ENCODE data around the gene HMOX1. TPM values are rescaled to one million over a fixed set of nuclear protein-coding genes. Genes with fewer than 3 reads are reported as not detected.
"Not testable (repeated sequence)": the region's sequence is repeated elsewhere in the genome, so short reads cannot be mapped to it uniquely, and the experiment has no call there.

The HMOX1 gene
- total RNA-seq, 1 donor from 2014 or later, result 35.9 TPM

DNA sequence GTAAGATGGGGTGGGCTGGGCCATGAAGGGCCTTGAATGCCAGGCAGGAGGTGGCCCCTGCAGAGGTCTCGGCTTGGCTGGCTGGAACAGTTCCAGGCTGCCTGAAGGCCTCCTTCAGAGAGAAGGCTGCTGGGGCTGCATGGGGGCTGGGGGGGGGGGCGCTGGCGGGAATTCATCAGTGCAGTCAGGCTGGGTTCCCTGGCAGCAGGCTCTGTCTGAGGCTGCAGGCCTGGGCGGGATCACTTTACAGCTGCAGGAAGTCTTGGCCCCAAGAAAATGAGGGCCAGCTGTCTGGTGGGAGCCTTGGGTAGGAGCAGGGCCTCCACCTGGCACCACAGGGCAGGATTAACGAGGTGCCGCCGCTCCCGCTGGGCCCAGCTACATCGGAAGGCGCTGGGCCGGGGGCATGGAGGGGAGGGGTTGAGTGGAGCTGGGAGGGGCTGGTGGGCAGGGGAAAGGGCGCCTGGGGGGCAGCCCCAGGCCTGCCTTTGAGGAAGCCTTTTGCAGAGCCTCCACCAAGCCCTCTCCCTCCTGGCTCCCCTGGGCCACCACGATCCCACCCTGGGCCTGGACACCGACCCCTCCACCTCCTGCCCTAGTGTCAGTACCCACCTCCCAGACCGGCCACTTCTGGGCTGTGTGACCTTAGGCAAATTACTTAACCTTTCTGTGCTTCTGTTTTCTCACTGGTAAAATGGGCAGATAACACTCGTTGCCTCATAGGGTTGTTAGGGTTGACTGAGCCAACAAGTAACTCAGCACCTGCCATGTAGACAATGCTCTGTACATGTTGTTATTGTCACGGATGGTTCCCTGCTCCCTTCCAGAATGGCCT is 31.0 kb upstream of the HMOX1 start:
- peak; percentile 39 for ATAC-seq
- peak; percentile 59 for DNase-seq (ENCODE audit: low spot score)

DNA sequence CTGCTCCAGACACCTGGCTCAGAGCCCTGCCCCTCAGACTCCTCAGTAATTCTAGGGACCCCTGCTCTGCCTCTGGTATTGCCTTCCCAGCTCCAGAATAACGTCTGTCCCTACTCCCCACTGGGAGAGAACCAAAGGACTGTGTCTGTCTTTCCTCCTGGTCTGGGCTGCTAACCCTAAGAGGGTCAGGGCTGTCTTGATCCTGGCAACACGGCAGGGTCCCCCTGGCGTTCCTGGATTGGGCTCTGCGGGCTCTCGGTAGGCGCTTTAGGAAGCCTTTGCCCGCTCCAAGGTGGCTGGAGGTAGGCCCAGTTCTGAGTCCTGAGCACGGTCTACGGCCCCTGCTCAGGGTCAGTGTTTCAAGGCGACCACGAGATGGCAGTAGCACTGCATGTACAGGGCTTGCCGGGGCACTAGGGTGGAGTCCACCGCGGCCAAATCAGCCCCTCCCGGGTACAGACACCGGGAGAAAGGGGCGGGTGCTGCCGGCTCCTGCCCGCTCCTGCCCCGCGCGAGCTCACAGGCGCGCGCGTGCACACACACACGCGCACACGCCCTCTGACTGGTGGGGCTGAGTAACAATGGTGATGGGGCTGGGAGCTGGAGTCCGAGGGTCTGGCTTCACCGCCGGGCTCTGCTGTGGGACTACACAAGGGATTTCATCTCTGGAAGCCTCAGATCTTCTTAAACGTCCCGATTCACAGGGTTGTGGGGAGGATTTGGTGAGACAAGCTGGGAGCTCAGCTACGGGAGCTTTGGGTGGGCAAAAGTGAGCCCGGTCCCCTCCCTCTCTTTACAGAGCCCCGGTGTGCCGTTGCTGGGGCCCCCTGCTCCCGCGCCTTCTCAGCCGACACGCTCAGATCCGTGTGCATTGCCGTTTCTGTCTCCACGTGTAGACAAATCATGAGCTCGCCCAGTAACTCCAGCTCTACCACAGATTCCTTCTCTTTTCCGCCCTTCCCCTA is 30.1 kb upstream of the HMOX1 start:
- peak; percentile 90 for ATAC-seq

GRCh38 chr22:35352214-35353111 is 28.4 kb upstream of the HMOX1 start:
- ATAC-seq (peak; percentile 34), DNase-seq (ENCODE audit: low spot score) (no peak)

More for the DNA sequence above, 30.1 kb upstream of the HMOX1 start:
- DNase-seq (ENCODE audit: low spot score), result peak; percentile 95

GRCh38 chr22:35353318-35353717 is 27.6 kb upstream of the HMOX1 start:
- DNase-seq (ENCODE audit: low spot score) (no peak), ATAC-seq (no peak)

- DNase-seq (ENCODE audit: low spot score) (no peak), ATAC-seq (no peak)
Observed at GRCh38 chr22:35354068-35354467, 26.8 kb upstream of the HMOX1 start.

DNA sequence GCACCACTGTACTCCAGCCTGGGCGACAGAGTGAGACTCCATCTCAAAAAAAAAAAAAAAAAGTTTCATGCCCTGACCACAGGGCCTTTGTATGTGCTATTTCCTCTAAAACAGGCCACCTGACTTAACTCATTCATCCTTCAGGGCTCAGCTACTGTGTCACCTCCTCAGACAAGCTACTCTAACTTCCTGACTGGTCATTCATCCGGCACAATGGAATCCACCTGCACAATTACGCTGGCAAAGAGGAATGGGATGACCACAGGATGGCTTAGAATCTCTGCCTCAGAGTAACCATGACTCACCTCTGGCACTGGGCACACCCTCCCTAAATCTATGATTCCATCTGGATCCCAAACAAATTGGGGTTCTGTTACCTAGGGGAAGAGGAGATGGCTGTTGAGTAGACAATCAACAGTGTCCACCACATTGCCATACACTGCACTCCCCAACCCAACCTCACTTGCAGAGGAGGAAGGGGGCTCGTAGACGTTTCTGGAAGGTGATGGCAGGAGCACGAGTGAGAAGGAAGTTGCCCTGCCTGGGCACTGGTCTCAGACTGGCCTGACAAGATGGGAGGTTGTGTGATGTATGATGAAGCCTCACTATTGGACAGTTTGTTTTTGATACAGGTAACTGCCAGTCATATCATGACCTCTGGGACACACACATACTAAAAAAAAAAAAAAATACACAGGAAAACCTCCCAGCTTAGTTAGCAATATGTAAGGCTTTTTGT is 22.8 kb upstream of the HMOX1 start:
- ATAC-seq (no peak), DNase-seq (ENCODE audit: low spot score) (no peak)

GRCh38 chr22:35359380-35360065 is 21.4 kb upstream of the HMOX1 start:
- DNase-seq (ENCODE audit: low spot score) (no peak), ATAC-seq (no peak)

DNA sequence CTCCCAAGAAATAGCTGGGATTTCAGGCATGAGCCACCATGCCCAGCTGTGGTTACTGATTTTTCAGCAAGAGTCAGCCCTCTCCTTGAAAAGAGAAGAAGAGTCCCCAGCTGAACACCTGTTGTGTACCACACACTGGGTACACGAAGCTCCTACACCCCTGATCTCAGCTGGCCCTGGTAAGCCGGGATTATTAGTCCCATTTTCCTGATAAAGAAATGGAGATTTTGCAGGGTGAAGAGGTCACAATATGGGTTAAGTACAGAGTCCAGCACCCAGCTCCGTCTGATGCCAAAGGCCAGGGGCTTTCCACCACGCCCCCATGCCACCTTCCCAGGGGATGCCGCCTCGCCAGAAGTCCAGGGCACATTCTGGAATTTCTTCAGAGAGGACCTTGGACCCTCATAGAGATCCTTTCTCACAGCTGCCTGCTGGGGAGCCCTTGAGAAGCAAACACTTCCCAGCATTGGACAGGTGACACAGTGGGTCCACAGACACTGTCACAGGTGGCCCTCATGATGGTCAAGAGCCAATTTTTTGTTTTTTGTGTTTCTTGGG is 19.8 kb upstream of the HMOX1 start:
- DNase-seq (ENCODE audit: low spot score) (no peak), ATAC-seq (no peak)

GRCh38 chr22:35363566-35364086 is 17.3 kb upstream of the HMOX1 start:
- ATAC-seq (no peak), DNase-seq (ENCODE audit: low spot score) (no peak)

DNA sequence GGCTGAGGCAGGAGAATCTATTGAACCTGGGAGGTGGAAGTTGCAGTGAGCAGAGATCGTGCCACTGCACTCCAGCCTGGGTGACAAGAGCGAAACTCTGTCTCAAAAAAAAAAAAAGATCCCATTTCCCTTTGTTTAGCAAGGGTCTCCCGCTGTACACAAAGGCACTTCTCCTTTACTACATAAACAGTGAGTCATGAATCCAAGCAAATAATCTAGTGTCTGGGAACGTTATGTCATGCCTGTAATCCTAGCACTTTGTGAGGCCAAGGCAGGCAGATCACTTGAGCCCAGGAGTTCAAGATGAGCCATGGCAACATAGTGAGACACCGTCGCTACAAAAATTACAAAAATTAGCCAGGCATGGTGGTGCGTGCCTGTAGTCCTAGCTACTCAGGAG is 16.7 kb upstream of the HMOX1 start:
- ATAC-seq; DNase-seq (ENCODE audit: low spot score): not testable (repeated sequence)

DNA sequence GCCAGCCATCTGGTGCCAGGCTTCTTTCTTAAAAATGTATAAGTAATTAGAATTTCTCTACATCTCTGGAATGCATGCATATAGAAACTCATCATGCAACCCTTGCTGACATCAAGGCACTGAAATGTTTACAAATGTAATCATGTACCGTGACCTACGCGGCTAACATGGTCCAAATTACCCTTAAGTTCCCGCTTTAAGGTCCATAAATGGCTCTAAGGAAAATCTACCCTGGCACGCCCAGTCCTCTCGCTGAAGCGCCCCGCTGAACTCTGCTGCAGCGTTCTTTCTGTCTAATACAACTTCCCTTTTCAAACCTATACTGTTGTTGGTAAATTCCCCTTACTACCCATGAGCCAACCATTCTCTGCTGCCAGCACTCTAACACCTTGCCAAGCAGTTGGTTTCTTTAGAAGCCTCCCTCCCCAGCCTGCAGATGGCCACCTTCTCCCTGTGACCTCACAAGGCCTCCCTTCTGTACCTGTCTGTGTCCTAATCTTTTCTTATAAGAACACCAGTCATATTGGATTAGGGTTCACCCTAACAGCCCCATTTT is 13.5 kb upstream of the HMOX1 start:
- ATAC-seq (no peak), DNase-seq (ENCODE audit: low spot score) (no peak)

DNA sequence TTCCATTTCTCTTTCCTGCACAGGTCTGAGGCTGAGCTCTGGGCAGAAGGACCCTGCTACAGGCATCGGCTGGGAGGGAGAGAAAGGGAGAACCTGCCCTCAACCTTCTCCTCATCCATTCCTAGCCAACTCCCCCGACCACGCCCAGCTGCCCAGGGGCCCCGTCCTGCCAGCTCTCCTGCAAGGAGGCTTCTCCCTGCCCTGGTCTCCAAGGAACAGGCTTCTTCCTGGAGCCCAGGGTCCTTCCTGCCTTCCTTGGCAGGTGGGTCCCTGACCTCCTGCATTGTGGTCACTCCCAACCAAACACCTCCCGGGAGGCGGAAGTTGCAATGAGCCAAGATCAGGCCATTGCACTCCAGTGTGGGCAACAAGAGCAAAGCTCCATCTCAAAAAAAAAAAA is 12.5 kb upstream of the HMOX1 start:
- ATAC-seq, result peak; percentile 25
- no peak for DNase-seq (ENCODE audit: low spot score)

- DNase-seq (ENCODE audit: low spot score), result no peak
- no peak for ATAC-seq
Observed at GRCh38 chr22:35369996-35370395, 10.9 kb upstream of the HMOX1 start.

- ATAC-seq (no peak), DNase-seq (ENCODE audit: low spot score) (no peak)
Observed at GRCh38 chr22:35373781-35374180, 7.1 kb upstream of the HMOX1 start.

DNA sequence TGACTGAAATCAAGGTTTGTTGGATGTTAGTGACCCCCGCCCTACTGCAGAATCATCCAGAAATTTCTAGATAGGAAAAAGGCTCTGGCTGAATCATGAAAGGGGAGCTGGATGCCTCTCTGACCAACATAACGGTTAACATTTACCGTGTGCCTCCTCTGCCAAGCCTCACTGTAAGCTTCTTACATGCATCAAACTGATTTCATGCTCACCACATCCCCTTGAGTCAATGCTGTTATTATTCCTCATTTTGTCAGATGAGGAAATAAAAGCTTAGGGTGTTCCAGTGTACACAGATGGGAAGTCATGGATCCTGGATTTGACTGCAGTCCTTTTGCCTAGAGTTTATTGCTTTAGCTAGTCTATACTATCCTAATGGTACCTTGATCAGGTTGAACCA is 5.9 kb upstream of the HMOX1 start:
- DNase-seq (ENCODE audit: low spot score) (no peak), ATAC-seq (no peak)

DNA sequence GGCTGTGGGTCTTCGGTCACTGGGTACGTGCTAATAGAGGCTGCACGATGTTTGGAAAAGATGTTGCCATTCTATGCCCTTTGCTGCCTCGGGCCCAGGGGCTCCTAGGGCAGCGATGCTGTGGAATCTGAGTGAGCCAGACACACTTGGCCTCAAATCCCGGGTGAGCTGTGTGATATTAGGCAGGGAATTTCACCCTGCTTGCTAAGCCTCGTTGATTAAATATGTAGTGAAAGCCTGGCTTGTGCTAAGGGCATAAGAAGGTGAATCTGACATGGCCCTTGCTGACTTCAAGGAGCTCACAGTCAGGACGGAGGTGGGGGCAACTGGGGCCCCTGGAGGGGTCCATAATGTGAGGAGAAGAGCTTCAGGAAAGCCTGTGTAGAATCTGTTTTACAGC is 5.4 kb upstream of the HMOX1 start:
- no peak for DNase-seq (ENCODE audit: low spot score)

GRCh38 chr22:35376728-35377472 is 4.0 kb upstream of the HMOX1 start:
- ATAC-seq, result no peak
- peak; percentile 77 for DNase-seq (ENCODE audit: low spot score)

More for the DNA sequence above, 5.4 kb upstream of the HMOX1 start:
- no peak for ATAC-seq

- no peak for ATAC-seq
- no peak for DNase-seq (ENCODE audit: low spot score)
Observed at GRCh38 chr22:35377735-35378134, 3.2 kb upstream of the HMOX1 start.

Measured in left lobe of liver (tissue), 2 donors.